HEK293 (cell line): ENCODE results near the gene NPTXR.
A peak's percentile ranks its signal among the peaks of the same experiment; 100 is the strongest.
"Not testable (repeated sequence)": the region's sequence is repeated elsewhere in the genome, so short reads cannot be mapped to it uniquely, and the experiment has no call there.

Experiments
- CTCF ChIA-PET: fragments of 350-600 bp; formaldehyde crosslinking; extraction: SDS; loops from one replicate; lab custom pipeline; 2021; ENCODE audit warnings: antibody characterized with exemption; lab: Yijun Ruan, JAX
- POLR2A ChIA-PET: fragments of 300-600 bp; formaldehyde crosslinking; extraction: SDS; loops from one replicate; lab custom pipeline; 2020; ENCODE audit warnings: antibody characterized with exemption, inconsistent platforms; lab: Yijun Ruan, JAX
- H3K27ac ChIP-seq: fragments of 200-500 bp; sonication (Bioruptor generic); 2 replicates; pipeline ENCODE4 v1.5.1; 2014; ENCODE audit warnings: low read depth, low read length, control low read depth, inconsistent platforms; ENCODE audit errors: extremely low read depth
- H3K36me3 ChIP-seq, 2 experiments: fragments of 200-500 bp in 1 of 2; sonication (Bioruptor generic) in 1 of 2; 1 replicate in 1 of 2; 2 replicates in 1 of 2; pipeline ENCODE4 v1.5.1; 2014 to 2017; ENCODE audit warnings: inconsistent platforms in 2 of 2, low read length in 2 of 2; ENCODE audit not compliant: control insufficient read depth in 2 of 2, insufficient read depth in 1 of 2
- H3K4me1 ChIP-seq: fragments of 200-500 bp; sonication (Bioruptor generic); 2 replicates; pipeline ENCODE4 v1.5.1; 2014; ENCODE audit warnings: mild to moderate bottlenecking, low read length, inconsistent platforms; ENCODE audit not compliant: control insufficient read depth, insufficient read depth
- H3K4me3 ChIP-seq: 2 replicates; pipeline ENCODE4 v1.5.1; 2011; ENCODE audit warnings: low read depth, mild to moderate bottlenecking, control low read depth, low read length, moderate library complexity
- H3K9me3 ChIP-seq: fragments of 200-500 bp; sonication (Bioruptor generic); 2 replicates; pipeline ENCODE4 v1.5.1; 2014; ENCODE audit warnings: low read depth, low read length, inconsistent platforms; ENCODE audit not compliant: control insufficient read depth, insufficient read depth
- EGR2 ChIP-seq: fragments of 450-650 bp; formaldehyde crosslinking; IDR thresholded peaks from 2 replicates; pipeline ENCODE4 v1.5.1; 2016; ENCODE audit warnings: low read depth, missing biosample characterization, missing genetic modification characterization
- GLIS1 ChIP-seq: fragments of 450-650 bp; formaldehyde crosslinking; IDR thresholded peaks from 2 replicates; pipeline ENCODE4 v1.5.1; 2016; ENCODE audit warnings: missing biosample characterization, missing genetic modification characterization
- GLIS2 ChIP-seq: fragments of 450-650 bp; formaldehyde crosslinking; IDR thresholded peaks from 2 replicates; pipeline ENCODE4 v1.5.1; 2016; ENCODE audit warnings: missing biosample characterization, missing genetic modification characterization
- OSR2 ChIP-seq: fragments of 450-650 bp; formaldehyde crosslinking; IDR thresholded peaks from 2 replicates; pipeline ENCODE4 v1.5.1; 2016; ENCODE audit warnings: missing biosample characterization, missing genetic modification characterization
- SCRT2 ChIP-seq: fragments of 450-650 bp; formaldehyde crosslinking; IDR thresholded peaks from 2 replicates; pipeline ENCODE4 v1.5.1; 2016; ENCODE audit warnings: missing biosample characterization, missing genetic modification characterization
- WT1 ChIP-seq: fragments of 450-650 bp; formaldehyde crosslinking; IDR thresholded peaks from 2 replicates; pipeline ENCODE4 v1.5.1; 2016; ENCODE audit warnings: missing biosample characterization, missing genetic modification characterization
- ZFHX2 ChIP-seq: fragments of 450-650 bp; formaldehyde crosslinking; conservative IDR thresholded peaks from 2 replicates; pipeline ENCODE4 v1.5.1; 2016; ENCODE audit warnings: missing biosample characterization, missing genetic modification characterization
- ZFP69B ChIP-seq: fragments of 450-650 bp; formaldehyde crosslinking; IDR thresholded peaks from 2 replicates; pipeline ENCODE4 v1.5.1; 2016; ENCODE audit warnings: missing biosample characterization, missing genetic modification characterization
- ZNF366 ChIP-seq: fragments of 450-650 bp; formaldehyde crosslinking; conservative IDR thresholded peaks from 2 replicates; pipeline ENCODE4 v1.5.1; 2016; ENCODE audit warnings: missing biosample characterization, missing genetic modification characterization
- ZNF571 ChIP-seq: fragments of 450-650 bp; formaldehyde crosslinking; IDR thresholded peaks from 2 replicates; pipeline ENCODE4 v1.5.0; 2017; ENCODE audit warnings: missing biosample characterization, missing genetic modification characterization
- ZNF707 ChIP-seq: fragments of 450-650 bp; formaldehyde crosslinking; IDR thresholded peaks from 2 replicates; pipeline ENCODE4 v1.5.1; 2016; ENCODE audit warnings: missing biosample characterization, missing genetic modification characterization
- ZNF768 ChIP-seq: fragments of 450-650 bp; formaldehyde crosslinking; IDR thresholded peaks from 2 replicates; pipeline ENCODE4 v1.5.1; 2018; ENCODE audit warnings: missing biosample characterization, mild to moderate bottlenecking, missing genetic modification characterization
- ZNF776 ChIP-seq: fragments of 450-650 bp; formaldehyde crosslinking; IDR thresholded peaks from 2 replicates; pipeline ENCODE4 v1.5.0; 2017; ENCODE audit warnings: missing biosample characterization, missing genetic modification characterization, borderline replicate concordance
- TF ChIP-seq, protein P1 (sequence below): fragments of 450-650 bp; formaldehyde crosslinking; IDR thresholded peaks from 2 replicates; pipeline ENCODE4 v1.5.1; 2016; ENCODE audit warnings: missing biosample characterization, missing genetic modification characterization
- TF ChIP-seq, protein P2 (sequence below): fragments of 450-650 bp; formaldehyde crosslinking; IDR thresholded peaks from 2 replicates; pipeline ENCODE4 v1.5.1; 2017; ENCODE audit warnings: missing biosample characterization, missing genetic modification characterization
- TF ChIP-seq, protein P3 (sequence below): fragments of 450-650 bp; formaldehyde crosslinking; IDR thresholded peaks from 2 replicates; pipeline ENCODE4 v1.5.1; 2016; ENCODE audit warnings: missing biosample characterization, missing genetic modification characterization, low read depth
- TF ChIP-seq, protein P4 (sequence below): fragments of 450-650 bp; formaldehyde crosslinking; IDR thresholded peaks from 2 replicates; pipeline ENCODE4 v1.5.1; 2016; ENCODE audit warnings: missing biosample characterization, missing genetic modification characterization, low read depth

The NPTXR gene

DNA sequence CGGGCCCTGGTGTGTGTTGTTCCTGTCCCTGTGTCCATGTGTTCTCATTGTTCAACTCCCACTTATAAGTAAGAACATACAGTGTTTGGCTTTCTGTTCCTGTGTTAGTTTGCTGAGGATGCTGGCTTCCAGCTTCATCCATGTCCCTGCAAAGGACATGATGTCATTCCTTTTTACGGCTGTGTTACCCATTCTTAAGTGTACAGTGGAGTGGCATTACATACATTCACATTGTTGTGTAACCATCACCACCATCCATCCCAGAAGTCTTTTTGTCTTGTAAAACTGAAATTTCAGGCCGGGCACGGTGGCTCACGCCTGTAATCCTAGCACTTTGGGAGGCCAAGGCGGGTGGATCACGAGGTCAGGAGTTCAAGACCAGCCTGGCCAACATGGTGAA, 10.6 kb upstream of the NPTXR start (continued):
- TF ChIP-seq, protein P1, sequence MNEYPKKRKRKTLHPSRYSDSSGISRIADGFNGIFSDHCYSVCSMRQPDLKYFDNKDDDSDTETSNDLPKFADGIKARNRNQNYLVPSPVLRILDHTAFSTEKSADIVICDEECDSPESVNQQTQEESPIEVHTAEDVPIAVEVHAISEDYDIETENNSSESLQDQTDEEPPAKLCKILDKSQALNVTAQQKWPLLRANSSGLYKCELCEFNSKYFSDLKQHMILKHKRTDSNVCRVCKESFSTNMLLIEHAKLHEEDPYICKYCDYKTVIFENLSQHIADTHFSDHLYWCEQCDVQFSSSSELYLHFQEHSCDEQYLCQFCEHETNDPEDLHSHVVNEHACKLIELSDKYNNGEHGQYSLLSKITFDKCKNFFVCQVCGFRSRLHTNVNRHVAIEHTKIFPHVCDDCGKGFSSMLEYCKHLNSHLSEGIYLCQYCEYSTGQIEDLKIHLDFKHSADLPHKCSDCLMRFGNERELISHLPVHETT = peak; percentile 48; the same call in 1 of the 2 replicates
- TF ChIP-seq, protein P2, sequence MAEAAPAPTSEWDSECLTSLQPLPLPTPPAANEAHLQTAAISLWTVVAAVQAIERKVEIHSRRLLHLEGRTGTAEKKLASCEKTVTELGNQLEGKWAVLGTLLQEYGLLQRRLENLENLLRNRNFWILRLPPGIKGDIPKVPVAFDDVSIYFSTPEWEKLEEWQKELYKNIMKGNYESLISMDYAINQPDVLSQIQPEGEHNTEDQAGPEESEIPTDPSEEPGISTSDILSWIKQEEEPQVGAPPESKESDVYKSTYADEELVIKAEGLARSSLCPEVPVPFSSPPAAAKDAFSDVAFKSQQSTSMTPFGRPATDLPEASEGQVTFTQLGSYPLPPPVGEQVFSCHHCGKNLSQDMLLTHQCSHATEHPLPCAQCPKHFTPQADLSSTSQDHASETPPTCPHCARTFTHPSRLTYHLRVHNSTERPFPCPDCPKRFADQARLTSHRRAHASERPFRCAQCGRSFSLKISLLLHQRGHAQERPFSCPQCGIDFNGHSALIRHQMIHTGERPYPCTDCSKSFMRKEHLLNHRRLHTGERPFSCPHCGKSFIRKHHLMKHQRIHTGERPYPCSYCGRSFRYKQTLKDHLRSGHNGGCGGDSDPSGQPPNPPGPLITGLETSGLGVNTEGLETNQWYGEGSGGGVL (tag by site-specific recombination) = peak; percentile 30; the same call in 1 of the 2 replicates
- TF ChIP-seq ZNF366 (tag by site-specific recombination) (peak; percentile 42; the same call in 1 of the 2 replicates), ZFP69B (tag by site-specific recombination) (peak; percentile 67; the same call in 1 of the 2 replicates)
- TF ChIP-seq, protein P3, sequence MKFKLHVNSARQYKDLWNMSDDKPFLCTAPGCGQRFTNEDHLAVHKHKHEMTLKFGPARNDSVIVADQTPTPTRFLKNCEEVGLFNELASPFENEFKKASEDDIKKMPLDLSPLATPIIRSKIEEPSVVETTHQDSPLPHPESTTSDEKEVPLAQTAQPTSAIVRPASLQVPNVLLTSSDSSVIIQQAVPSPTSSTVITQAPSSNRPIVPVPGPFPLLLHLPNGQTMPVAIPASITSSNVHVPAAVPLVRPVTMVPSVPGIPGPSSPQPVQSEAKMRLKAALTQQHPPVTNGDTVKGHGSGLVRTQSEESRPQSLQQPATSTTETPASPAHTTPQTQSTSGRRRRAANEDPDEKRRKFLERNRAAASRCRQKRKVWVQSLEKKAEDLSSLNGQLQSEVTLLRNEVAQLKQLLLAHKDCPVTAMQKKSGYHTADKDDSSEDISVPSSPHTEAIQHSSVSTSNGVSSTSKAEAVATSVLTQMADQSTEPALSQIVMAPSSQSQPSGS (tag by site-specific recombination) = peak; percentile 94

DNA sequence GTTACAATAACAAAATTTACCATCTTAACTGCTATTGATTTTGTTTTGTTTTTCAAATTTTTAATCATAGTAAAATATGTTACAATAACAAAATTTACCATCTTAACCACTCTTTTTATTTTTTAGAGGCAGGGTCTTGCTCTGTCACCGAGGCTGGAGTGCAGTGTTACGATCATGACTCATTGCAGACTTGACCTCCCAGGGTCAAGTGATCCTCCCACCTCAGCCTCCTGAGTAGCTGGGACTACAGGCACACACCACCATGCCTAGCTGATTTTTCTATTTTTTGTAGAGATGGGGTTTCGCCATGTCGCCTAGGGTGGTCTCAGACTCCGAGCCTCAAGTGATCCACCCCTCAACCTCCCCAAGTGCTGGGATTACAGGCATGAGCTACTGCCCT, 10.1 kb upstream of the NPTXR start:
- ChIA-PET POLR2A (interaction anchor here (1.8 to 3.2 kb wide), 2 partner anchors 10 to 16 kb away, joined by 5 to 17 read pairs; partner anchors contain the start of gene NPTXR), CTCF (interaction anchor here (0.9 to 5.8 kb wide), 5 partner anchors 11 to 149 kb away, joined by 3 to 54 read pairs (median 14); partner anchors contain the start of gene CBX6)
- not testable (repeated sequence) for H3K4me3 ChIP-seq, H3K27ac ChIP-seq, H3K9me3 ChIP-seq, H3K4me1 ChIP-seq, H3K36me3 ChIP-seq
- TF ChIP-seq GLIS2 (tag by site-specific recombination) = peak; percentile 59
- TF ChIP-seq WT1 (tag by site-specific recombination) = peak; percentile 41; the same call in 1 of the 2 replicates
- peak; percentile 62 for TF ChIP-seq OSR2 (tag by site-specific recombination)
- TF ChIP-seq GLIS1 (tag by site-specific recombination) = peak; percentile 70
- peak; percentile 44; the same call in 1 of the 2 replicates for TF ChIP-seq EGR2 (tag by site-specific recombination)
- peak; percentile 50 for TF ChIP-seq ZFHX2 (tag by site-specific recombination)

DNA sequence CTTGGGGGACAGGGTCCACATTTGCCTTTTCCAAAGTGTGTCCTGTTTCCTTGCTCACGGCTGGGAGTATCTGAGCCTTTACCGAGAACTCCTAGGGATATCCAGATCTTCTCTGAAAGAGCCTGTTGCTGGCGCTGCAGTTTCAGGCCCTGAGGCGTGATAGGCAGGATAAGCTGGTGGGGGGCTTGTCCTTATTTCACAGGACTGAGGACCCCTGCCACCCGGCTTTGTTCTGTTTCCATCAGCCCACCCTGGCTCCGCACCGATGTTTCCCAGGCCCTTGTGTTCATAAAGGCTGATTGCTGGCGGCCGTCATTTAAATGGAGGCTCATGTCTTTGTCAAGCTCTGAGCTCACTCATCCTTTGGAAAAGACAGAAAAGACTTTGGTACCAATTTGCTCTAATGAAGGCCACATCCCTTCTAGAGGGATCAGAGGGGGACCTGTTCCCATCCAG, 9.4 kb upstream of the NPTXR start:
- H3K36me3 ChIP-seq = no peaks in the 10 kb centered on the region
- no peaks in the 10 kb centered on the region for H3K4me1 ChIP-seq
- H3K9me3 ChIP-seq = no peaks in the 10 kb centered on the region
- POLR2A ChIA-PET = interaction anchor here (1.8 to 3.2 kb wide), 2 partner anchors 10 to 17 kb away, joined by 5 to 17 read pairs; partner anchors contain the start of gene NPTXR
- TF ChIP-seq ZNF707 (no peak), SCRT2 (tag by site-specific recombination) (peak; percentile 49; the same call in 1 of the 2 replicates)
- TF ChIP-seq, all 188 proteins: peak for 1
- Histone ChIP-seq H3K27ac (no peak overlapping the region), H3K4me3 (no peak overlapping the region)
- CTCF ChIA-PET = interaction anchor here (0.6 to 5.8 kb wide), 8 partner anchors 8 to 378 kb away, joined by 3 to 54 read pairs (median 5); partner anchors contain the start of gene CBX6

DNA sequence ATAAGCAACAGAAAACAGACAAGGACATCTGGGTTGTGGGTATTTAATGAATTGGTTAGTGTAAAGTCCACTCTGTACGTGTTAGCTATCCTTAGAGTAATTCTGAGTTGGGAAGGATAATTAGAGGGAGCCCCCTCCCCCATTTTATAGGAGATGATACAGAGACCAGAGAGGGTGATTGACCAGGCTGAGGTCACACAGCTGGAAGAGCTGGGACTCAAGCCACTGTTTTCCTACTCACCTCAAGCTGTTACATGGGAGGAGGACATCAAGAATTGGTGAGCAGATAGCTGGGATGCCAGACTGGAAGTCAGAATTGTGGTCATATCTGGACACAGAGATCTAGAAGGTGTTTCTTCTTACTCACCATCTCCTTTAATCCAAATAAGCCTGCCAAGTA, 8.7 kb upstream of the NPTXR start:
- no peaks in the 10 kb centered on the region for H3K4me1 ChIP-seq
- CTCF ChIA-PET = interaction anchor here (0.5 to 5.8 kb wide), 7 partner anchors 9 to 379 kb away, joined by 3 to 54 read pairs (median 4); partner anchors contain the start of gene CBX6
- no peak overlapping the region for H3K4me3 ChIP-seq
- no peak overlapping the region for H3K27ac ChIP-seq
- H3K36me3 ChIP-seq = no peaks in the 10 kb centered on the region
- H3K9me3 ChIP-seq = no peaks in the 10 kb centered on the region
- POLR2A ChIA-PET = interaction anchor here (0.6 to 3.2 kb wide), 3 partner anchors 9 to 99 kb away, joined by 3 to 17 read pairs (median 16); partner anchors contain the start of gene NPTXR
- TF ChIP-seq, protein P4, sequence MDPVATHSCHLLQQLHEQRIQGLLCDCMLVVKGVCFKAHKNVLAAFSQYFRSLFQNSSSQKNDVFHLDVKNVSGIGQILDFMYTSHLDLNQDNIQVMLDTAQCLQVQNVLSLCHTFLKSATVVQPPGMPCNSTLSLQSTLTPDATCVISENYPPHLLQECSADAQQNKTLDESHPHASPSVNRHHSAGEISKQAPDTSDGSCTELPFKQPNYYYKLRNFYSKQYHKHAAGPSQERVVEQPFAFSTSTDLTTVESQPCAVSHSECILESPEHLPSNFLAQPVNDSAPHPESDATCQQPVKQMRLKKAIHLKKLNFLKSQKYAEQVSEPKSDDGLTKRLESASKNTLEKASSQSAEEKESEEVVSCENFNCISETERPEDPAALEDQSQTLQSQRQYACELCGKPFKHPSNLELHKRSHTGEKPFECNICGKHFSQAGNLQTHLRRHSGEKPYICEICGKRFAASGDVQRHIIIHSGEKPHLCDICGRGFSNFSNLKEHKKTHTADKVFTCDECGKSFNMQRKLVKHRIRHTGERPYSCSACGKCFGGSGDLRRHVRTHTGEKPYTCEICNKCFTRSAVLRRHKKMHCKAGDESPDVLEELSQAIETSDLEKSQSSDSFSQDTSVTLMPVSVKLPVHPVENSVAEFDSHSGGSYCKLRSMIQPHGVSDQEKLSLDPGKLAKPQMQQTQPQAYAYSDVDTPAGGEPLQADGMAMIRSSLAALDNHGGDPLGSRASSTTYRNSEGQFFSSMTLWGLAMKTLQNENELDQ (tag by site-specific recombination) = no peak
- peak; percentile 96 for TF ChIP-seq ZNF768 (tag by site-specific recombination)
- no peak for TF ChIP-seq ZNF571 (tag by site-specific recombination)
- no peak for TF ChIP-seq ZNF776 (tag by site-specific recombination)
